Calu3 (cell line): ENCODE data around the gene PANX2. TPM values are rescaled to one million over a fixed set of nuclear protein-coding genes. Genes with fewer than 3 reads are reported as not detected.

Source experiments
- BruUV-seq: library from RNA; stranded (reverse); fragments of 400-500 nt; replicated peaks from 2 replicates; lab custom pipeline; 2021; lab: Mats Ljungman, UMichigan
- CTCF ChIA-PET: fragments of 300-600 bp; sonication (Branson Sonifier 250); formaldehyde crosslinking; loops from one replicate; lab custom pipeline; 2022; ENCODE audit warnings: antibody characterized with exemption; lab: Charles Lee
- DNase-seq: peaks from one replicate; pipeline ENCODE4 v3.0.0; 2022
- H3K27ac Mint-ChIP-seq: one replicate; pipeline ENCODE4 v1.8.0; 2022; ENCODE audit warnings: mixed read lengths; ENCODE audit not compliant: unreplicated experiment
- H3K27me3 Mint-ChIP-seq: one replicate; pipeline ENCODE4 v1.8.0; 2022; ENCODE audit warnings: mixed read lengths; ENCODE audit not compliant: unreplicated experiment
- H3K36me3 Mint-ChIP-seq: one replicate; pipeline ENCODE4 v1.8.0; 2022; ENCODE audit warnings: mild to moderate bottlenecking, moderate library complexity, mixed read lengths; ENCODE audit not compliant: insufficient read depth, unreplicated experiment
- H3K4me1 Mint-ChIP-seq: one replicate; pipeline ENCODE4 v1.8.0; 2022; ENCODE audit warnings: mild to moderate bottlenecking, low read depth, mixed read lengths; ENCODE audit not compliant: unreplicated experiment
- H3K4me3 Mint-ChIP-seq: one replicate; pipeline ENCODE4 v1.8.0; 2022; ENCODE audit warnings: mild to moderate bottlenecking, low read depth, moderate library complexity, mixed read lengths; ENCODE audit not compliant: unreplicated experiment
- H3K9me3 Mint-ChIP-seq: one replicate; pipeline ENCODE4 v1.8.0; 2022; ENCODE audit warnings: low read depth, mixed read lengths; ENCODE audit not compliant: unreplicated experiment
- intact Hi-C: fragments of 100-400 bp; cut with micrococcal nuclease; formaldehyde crosslinking; loops from one replicate; pipeline ENCODE4 v1.10.0; 2022; ENCODE audit not compliant: unreplicated experiment
- total RNA-seq: library from RNA; stranded (reverse); gene quantifications from 2 replicates; pipeline ENCODE4 v1.2.3, GENCODE V29; 2022
- TF ChIP-seq, protein P1 (sequence below): fragments of 200-600 bp; IDR thresholded peaks from one replicate; pipeline ENCODE4 v1.8.0; 2022; ENCODE audit warnings: antibody characterized with exemption; ENCODE audit not compliant: unreplicated experiment

Gene PANX2
- total RNA-seq, 1 experiment from 2014 or later = 2.0 TPM

DNA sequence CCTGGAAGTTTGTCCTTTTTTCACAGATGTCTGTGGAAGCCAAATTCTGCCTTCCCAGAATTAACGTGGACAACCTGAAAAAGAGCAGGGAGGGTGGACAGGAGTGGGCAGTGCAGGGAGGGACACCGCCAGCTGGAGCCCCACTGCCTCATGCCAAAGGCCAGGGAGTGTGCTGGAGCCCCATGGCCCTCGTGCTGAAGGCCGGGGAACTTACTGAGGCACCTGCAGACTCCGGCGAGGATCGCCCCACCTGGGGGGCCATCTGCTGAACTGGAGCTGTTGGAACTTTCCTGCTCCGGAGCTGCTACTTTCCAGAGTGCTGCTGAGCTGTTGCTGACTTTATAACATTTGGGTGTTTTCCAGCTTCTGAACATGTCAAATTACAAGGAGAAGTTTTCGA lies 45.5 kb upstream of the PANX2 start:
- no peak overlapping the region for H3K27ac Mint-ChIP-seq
- CTCF ChIA-PET = no interaction called here
- intact Hi-C loops = no loop called here
- H3K27me3 Mint-ChIP-seq = peaks cover 45% of the 10 kb centered on the region
- TF ChIP-seq, protein P1, sequence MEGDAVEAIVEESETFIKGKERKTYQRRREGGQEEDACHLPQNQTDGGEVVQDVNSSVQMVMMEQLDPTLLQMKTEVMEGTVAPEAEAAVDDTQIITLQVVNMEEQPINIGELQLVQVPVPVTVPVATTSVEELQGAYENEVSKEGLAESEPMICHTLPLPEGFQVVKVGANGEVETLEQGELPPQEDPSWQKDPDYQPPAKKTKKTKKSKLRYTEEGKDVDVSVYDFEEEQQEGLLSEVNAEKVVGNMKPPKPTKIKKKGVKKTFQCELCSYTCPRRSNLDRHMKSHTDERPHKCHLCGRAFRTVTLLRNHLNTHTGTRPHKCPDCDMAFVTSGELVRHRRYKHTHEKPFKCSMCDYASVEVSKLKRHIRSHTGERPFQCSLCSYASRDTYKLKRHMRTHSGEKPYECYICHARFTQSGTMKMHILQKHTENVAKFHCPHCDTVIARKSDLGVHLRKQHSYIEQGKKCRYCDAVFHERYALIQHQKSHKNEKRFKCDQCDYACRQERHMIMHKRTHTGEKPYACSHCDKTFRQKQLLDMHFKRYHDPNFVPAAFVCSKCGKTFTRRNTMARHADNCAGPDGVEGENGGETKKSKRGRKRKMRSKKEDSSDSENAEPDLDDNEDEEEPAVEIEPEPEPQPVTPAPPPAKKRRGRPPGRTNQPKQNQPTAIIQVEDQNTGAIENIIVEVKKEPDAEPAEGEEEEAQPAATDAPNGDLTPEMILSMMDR = no peak
- H3K36me3 Mint-ChIP-seq = no peaks in the 10 kb centered on the region
- no peak overlapping the region for H3K4me3 Mint-ChIP-seq
- no peak for DNase-seq
- H3K9me3 Mint-ChIP-seq = peaks cover 6% of the 10 kb centered on the region
- BruUV-seq = no TSS peak
- peaks cover 2% of the 10 kb centered on the region for H3K4me1 Mint-ChIP-seq

DNA sequence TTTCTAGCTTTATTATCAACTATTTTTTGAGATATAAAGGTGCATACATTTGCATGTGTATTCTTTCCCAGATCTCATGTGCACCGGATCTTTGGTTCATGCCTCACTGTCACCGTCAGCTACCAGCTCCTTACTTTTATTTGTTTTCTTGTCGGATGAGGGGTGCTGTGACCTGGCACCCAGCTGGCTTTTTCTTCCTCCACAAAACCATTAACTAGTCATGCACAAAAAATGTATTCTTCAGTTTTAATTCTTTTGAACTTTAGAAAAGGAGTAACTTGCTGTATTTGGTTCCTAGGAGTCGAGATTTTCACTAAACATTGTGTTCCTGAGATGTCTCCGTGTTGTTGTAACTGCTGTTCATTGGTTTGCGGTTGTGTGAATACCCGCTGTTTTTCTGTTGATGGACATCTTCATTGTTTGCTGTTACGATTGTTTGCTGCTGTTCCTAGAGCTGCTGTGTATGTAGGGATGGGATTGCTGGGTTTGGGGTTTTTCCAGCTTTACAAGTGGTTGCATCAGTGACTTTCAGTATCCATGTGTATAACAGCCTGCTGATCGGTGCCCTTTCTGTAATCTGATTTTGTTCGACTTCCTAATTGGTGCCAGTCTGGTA lies 41.3 kb upstream of the PANX2 start:
- Mint-ChIP-seq H3K36me3 (no peaks in the 10 kb centered on the region), H3K27me3 (peaks cover 50% of the 10 kb centered on the region), H3K9me3 (peaks cover 3% of the 10 kb centered on the region), H3K27ac (no peak overlapping the region), H3K4me1 (no peaks in the 10 kb centered on the region), H3K4me3 (no peak overlapping the region)
- no peak for DNase-seq
- BruUV-seq = no TSS peak
- CTCF ChIA-PET = no interaction called here
- intact Hi-C loops = no loop called here
- TF ChIP-seq, protein P1 = no peak

DNA sequence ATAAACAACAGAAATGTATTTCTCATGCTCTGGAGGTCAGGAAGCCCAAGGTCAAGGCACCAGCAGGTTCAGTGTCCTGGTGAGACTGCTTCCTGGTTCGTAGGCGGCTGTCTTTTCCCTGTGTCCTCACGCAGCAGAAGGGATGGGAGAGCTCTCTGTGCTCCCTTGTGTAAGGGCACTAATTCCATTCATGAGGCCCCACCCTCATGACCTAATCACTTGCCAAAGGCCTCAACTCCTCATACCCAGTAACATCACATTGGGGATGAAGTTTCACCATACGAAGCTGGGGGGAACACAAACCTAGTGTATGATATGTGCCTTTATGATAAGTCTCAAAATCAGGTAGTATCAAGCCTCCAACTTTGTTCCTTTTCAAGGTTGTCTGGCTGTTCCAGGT lies 38.6 kb upstream of the PANX2 start:
- TF ChIP-seq, protein P1 = no peak
- Mint-ChIP-seq H3K36me3 (no peaks in the 10 kb centered on the region), H3K4me3 (no peak overlapping the region), H3K9me3 (no peaks in the 10 kb centered on the region), H3K4me1 (no peaks in the 10 kb centered on the region), H3K27me3 (peaks cover 52% of the 10 kb centered on the region), H3K27ac (no peak overlapping the region)
- no peak for DNase-seq
- intact Hi-C loops = no loop called here
- CTCF ChIA-PET = no interaction called here
- BruUV-seq = no TSS peak

DNA sequence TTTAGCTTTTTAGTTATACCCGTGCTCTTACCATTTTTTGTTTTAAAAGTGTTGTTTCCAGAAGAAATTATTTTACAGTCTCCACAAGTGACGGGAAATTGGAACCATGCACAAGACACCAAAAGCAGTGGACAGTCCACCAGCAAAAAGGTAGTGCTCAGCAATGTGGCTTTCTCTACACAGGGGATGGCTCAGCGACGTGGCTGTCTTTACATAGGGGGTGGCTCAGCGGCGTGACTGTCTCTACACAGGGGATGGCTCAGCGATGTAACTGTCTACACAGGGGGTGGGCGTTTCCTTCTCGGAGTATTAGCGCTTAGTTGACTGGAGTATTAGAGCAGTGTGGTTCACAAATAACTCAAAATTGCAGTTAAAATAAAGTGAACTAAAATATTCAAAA lies 36.0 kb upstream of the PANX2 start:
- Mint-ChIP-seq H3K9me3 (no peaks in the 10 kb centered on the region), H3K27ac (no peak overlapping the region), H3K27me3 (peaks cover 44% of the 10 kb centered on the region), H3K4me3 (no peak overlapping the region), H3K4me1 (peaks cover under 1% of the 10 kb centered on the region), H3K36me3 (no peaks in the 10 kb centered on the region)
- no peak for DNase-seq
- intact Hi-C loops = no loop called here
- TF ChIP-seq, protein P1 = no peak
- CTCF ChIA-PET = no interaction called here
- no TSS peak for BruUV-seq
